ENCODE data around the gene TEX14. TPM values are rescaled to one million over a fixed set of nuclear protein-coding genes. Genes with fewer than 3 reads are reported as not detected.
"Not testable (repeated sequence)": the region's sequence is repeated elsewhere in the genome, so short reads cannot be mapped to it uniquely, and the experiment has no call there.

The TEX14 gene
- total RNA-seq, 2 donors from 2014 or later = 0.42 to 0.60 TPM

GRCh38 chr17:58679263-58680037 lies 12.4 kb downstream of the TEX14 start:
- peaks cover 5% of the 10 kb centered on the region for H3K4me1 Mint-ChIP-seq
- ATAC-seq (no peak), DNase-seq (no peak)
- no peaks in the 10 kb centered on the region for H3K27me3 Mint-ChIP-seq
- no peak overlapping the region for H3K4me3 Mint-ChIP-seq
- no peaks in the 10 kb centered on the region for H3K9me3 ChIP-seq (ENCODE audit: control insufficient read depth, low read length, poor library complexity, severe bottlenecking)
- no peaks in the 10 kb centered on the region for H3K36me3 Mint-ChIP-seq (ENCODE audit: low read depth)
- H3K27ac Mint-ChIP-seq = no peak overlapping the region

- H3K36me3 Mint-ChIP-seq (ENCODE audit: low read depth); H3K27me3 Mint-ChIP-seq; H3K9me3 ChIP-seq (ENCODE audit: control insufficient read depth, low read length, poor library complexity, severe bottlenecking); DNase-seq; H3K4me1 Mint-ChIP-seq; H3K4me3 Mint-ChIP-seq; H3K27ac Mint-ChIP-seq; ATAC-seq: not testable (repeated sequence)
Measured at GRCh38 chr17:58678287-58678686, 13.6 kb downstream of the TEX14 start.

DNA sequence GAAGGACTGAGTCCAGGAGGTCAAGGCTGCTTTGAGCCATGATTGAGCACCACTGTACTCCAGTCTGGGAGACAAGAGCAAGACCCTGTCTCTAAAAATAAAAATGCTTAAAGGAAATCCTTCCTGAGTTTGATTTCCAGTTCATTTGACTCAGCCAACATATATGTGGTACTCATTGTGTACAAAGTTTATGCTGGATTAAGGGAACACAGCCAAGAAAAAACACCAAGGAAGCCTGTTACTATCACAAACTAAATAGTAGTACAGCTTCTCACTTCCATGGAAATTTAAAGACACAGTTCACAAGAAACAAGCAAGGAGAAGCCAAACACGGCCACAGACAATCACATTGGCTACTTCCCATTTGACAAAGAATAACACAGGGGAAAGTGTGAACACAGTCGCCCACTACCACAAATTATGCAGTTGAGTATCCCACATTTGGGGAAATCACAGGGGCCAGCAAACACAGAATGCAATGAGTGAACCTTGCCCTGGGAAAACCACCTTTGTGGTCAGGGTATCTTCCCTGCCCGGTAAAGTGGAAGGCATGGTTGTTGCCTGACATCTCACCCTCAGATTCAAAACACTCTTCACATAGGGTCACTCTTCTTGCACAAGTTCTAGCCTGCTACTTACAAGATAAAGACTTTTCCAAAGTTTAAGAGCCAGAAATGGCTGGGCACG lies 14.5 kb downstream of the TEX14 start:
- Mint-ChIP-seq H3K4me3 (no peak overlapping the region), H3K27me3 (no peaks in the 10 kb centered on the region), H3K4me1 (peaks cover 5% of the 10 kb centered on the region), H3K36me3 (ENCODE audit: low read depth) (no peaks in the 10 kb centered on the region), H3K27ac (no peak overlapping the region)
- ATAC-seq (no peak), DNase-seq (no peak)
- no peaks in the 10 kb centered on the region for H3K9me3 ChIP-seq (ENCODE audit: control insufficient read depth, low read length, poor library complexity, severe bottlenecking)

DNA sequence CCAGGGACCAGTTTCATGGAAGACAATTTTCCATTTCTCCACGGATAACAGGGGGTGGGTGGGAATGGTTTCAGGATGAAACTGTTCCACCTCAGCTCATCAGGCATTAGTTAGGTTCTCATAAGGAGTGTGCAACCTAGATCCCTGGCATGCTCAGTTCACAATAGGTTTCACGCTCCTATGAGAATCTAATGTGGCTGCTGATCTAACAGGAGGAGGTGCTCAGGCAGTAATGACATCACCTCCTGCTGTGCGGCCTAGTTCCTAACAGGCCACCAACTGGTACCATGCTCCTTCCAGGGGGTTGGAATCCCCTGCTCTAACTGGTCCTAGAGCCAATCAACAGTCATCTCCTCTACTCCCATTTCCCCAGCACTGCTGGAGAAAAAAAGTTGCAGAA lies 19.9 kb downstream of the TEX14 start:
- DNase-seq (no peak), ATAC-seq (no peak)
- H3K27ac Mint-ChIP-seq = peak overlapping the region; percentile 14
- H3K4me1 Mint-ChIP-seq = peaks cover 4% of the 10 kb centered on the region
- no peaks in the 10 kb centered on the region for H3K9me3 ChIP-seq (ENCODE audit: control insufficient read depth, low read length, poor library complexity, severe bottlenecking)
- no peak overlapping the region for H3K4me3 Mint-ChIP-seq
- H3K36me3 Mint-ChIP-seq (ENCODE audit: low read depth) = no peaks in the 10 kb centered on the region
- peaks cover 18% of the 10 kb centered on the region for H3K27me3 Mint-ChIP-seq

GRCh38 chr17:58669853-58670252 lies 22.0 kb downstream of the TEX14 start:
- DNase-seq (no peak), ATAC-seq (no peak)
- Mint-ChIP-seq H3K4me3 (no peak overlapping the region), H3K4me1 (peaks cover 10% of the 10 kb centered on the region), H3K36me3 (ENCODE audit: low read depth) (no peaks in the 10 kb centered on the region), H3K27me3 (peaks cover 26% of the 10 kb centered on the region), H3K27ac (no peak overlapping the region)
- no peaks in the 10 kb centered on the region for H3K9me3 ChIP-seq (ENCODE audit: control insufficient read depth, low read length, poor library complexity, severe bottlenecking)

GRCh38 chr17:58668598-58668935 lies 23.3 kb downstream of the TEX14 start:
- Mint-ChIP-seq H3K4me3 (no peak overlapping the region), H3K36me3 (ENCODE audit: low read depth) (no peaks in the 10 kb centered on the region), H3K4me1 (peaks cover 10% of the 10 kb centered on the region), H3K27ac (no peak overlapping the region), H3K27me3 (peaks cover 26% of the 10 kb centered on the region)
- no peaks in the 10 kb centered on the region for H3K9me3 ChIP-seq (ENCODE audit: control insufficient read depth, low read length, poor library complexity, severe bottlenecking)
- DNase-seq = no peak
- ATAC-seq = no peak

DNA sequence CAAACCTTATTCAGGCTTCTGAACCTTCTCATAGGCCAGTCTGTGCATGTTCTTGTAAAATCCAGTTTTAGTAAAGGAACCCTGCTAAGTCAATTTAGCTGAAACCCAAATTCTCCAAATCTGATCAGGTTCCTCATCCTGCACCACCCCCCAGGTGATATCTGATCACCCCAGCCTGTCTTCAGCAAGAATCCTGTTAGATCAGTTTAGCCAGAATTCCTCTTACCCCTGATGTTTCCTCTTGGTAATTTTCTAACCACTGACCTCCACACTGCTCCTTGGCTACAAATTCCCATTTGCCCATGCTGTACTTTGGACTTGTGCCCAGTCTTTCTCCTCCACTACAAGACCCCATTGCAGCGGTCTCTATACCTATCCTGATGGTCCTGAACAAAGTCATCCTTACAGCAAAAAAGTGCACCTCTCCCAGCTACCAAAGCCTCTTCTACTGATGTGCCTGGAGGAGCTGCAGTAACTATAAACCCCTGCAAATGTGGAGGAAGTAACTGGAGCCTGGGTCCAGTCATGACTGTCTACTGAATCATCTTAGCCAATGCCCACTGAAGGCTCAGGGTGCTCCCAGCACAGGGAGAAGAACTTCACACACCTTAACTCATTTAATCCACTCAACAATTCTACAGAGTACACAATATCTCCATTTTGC lies 23.8 kb downstream of the TEX14 start:
- DNase-seq (no peak), ATAC-seq (no peak)
- no peaks in the 10 kb centered on the region for H3K36me3 Mint-ChIP-seq (ENCODE audit: low read depth)
- no peak overlapping the region for H3K27ac Mint-ChIP-seq
- no peaks in the 10 kb centered on the region for H3K9me3 ChIP-seq (ENCODE audit: control insufficient read depth, low read length, poor library complexity, severe bottlenecking)
- H3K4me3 Mint-ChIP-seq = no peak overlapping the region
- H3K27me3 Mint-ChIP-seq = peaks cover 26% of the 10 kb centered on the region
- peaks cover 10% of the 10 kb centered on the region for H3K4me1 Mint-ChIP-seq

GRCh38 chr17:58666858-58667267 lies 25.0 kb downstream of the TEX14 start:
- no peaks in the 10 kb centered on the region for H3K36me3 Mint-ChIP-seq (ENCODE audit: low read depth)
- peak; percentile 73 for ATAC-seq
- peak overlapping the region; percentile 89 for H3K27ac Mint-ChIP-seq
- H3K4me3 Mint-ChIP-seq = peak overlapping the region; percentile 83
- no peaks in the 10 kb centered on the region for H3K9me3 ChIP-seq (ENCODE audit: control insufficient read depth, low read length, poor library complexity, severe bottlenecking)
- H3K4me1 Mint-ChIP-seq = peaks cover 10% of the 10 kb centered on the region
- peaks cover 23% of the 10 kb centered on the region for H3K27me3 Mint-ChIP-seq
- peak in 2 of 3 donors; percentile 21 for DNase-seq

DNA sequence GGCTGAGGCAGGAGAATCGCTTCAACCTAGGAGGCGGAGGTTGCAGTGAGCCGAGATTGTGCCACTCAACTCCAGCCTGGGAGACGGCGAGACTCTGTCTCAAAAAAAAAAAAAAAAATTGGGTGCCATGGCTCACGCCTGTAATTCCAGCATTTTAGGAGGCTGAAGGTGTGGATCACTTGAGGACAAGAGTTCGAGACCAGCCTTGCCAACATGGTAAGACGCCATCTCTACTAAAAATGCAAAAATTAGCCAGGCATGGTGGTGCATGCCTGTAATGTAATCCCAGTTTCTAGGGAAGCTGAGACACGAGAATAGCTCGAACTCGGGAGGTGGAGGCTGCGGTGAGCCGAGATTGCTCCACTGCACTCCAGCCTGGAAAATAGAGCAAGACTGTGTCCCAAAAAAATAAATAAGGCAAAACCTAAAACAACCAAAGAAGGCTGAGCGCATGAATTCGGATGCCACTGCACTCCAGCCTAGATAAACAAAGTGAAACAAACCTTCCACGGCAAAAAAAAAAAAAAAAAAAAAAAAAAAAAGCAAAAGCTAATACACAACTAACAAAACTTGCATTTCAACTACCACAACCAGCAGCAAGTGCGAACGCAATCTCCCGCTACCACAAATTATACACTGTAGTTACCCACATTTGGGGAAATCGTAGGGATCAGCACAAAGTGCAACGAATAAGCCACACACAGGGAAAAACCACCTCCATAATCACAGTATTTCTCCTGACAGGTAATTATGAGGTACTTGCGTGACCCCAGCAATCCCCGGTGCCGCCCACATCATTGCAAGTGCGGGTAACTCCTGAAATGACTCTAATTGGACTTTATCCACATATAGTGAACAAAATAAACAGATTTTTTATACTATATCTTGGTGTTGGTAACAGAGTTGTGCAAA lies 25.6 kb downstream of the TEX14 start:
- H3K27ac Mint-ChIP-seq = peak overlapping the region; percentile 89
- peaks cover 10% of the 10 kb centered on the region for H3K4me1 Mint-ChIP-seq
- ATAC-seq = peak; percentile 23

GRCh38 chr17:58664302-58664701 lies 27.5 kb downstream of the TEX14 start:
- H3K27me3 Mint-ChIP-seq = peaks cover 24% of the 10 kb centered on the region
- no peaks in the 10 kb centered on the region for H3K9me3 ChIP-seq (ENCODE audit: control insufficient read depth, low read length, poor library complexity, severe bottlenecking)
- H3K36me3 Mint-ChIP-seq (ENCODE audit: low read depth) = no peaks in the 10 kb centered on the region
- H3K4me1 Mint-ChIP-seq = peaks cover 8% of the 10 kb centered on the region
- no peak for ATAC-seq
- no peak overlapping the region for H3K4me3 Mint-ChIP-seq
- DNase-seq = no peak
- no peak overlapping the region for H3K27ac Mint-ChIP-seq

More for the DNA sequence above, 25.6 kb downstream of the TEX14 start:
- no peak for DNase-seq
- no peaks in the 10 kb centered on the region for H3K9me3 ChIP-seq (ENCODE audit: control insufficient read depth, low read length, poor library complexity, severe bottlenecking)
- Mint-ChIP-seq H3K27me3 (peaks cover 20% of the 10 kb centered on the region), H3K4me3 (peak overlapping the region; percentile 83), H3K36me3 (ENCODE audit: low read depth) (no peaks in the 10 kb centered on the region)

GRCh38 chr17:58661499-58661898 lies 30.3 kb downstream of the TEX14 start:
- no peaks in the 10 kb centered on the region for H3K36me3 Mint-ChIP-seq (ENCODE audit: low read depth)
- H3K27me3 Mint-ChIP-seq = peaks cover 7% of the 10 kb centered on the region
- no peaks in the 10 kb centered on the region for H3K9me3 ChIP-seq (ENCODE audit: control insufficient read depth, low read length, poor library complexity, severe bottlenecking)
- H3K27ac Mint-ChIP-seq = peak overlapping the region; percentile 37
- no peak for DNase-seq
- ATAC-seq = no peak
- H3K4me1 Mint-ChIP-seq = peaks cover 14% of the 10 kb centered on the region
- no peak overlapping the region for H3K4me3 Mint-ChIP-seq

DNA sequence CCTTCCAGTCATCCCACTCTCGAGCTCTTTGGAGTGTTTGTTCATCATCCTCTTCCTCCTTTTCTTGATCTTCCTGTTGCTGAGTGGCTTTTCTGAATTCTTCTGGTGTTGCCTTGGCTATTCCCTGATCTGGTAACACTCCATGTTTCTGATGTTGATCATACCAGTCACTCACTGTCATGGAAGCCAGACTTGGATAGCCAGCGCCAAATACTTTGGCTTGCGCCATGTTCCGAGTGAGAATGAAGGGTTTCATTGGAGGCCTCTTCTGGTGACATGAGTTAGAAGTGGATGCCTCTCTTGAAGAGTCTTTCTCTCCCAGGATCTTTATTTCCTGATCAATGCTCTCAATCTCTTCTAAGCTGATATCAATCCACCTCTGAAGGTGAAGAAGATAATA lies 31.2 kb downstream of the TEX14 start:
- DNase-seq (no peak), ATAC-seq (no peak)
- Mint-ChIP-seq H3K27me3 (peaks cover 4% of the 10 kb centered on the region), H3K4me3 (peak overlapping the region; percentile 68), H3K4me1 (peaks cover 12% of the 10 kb centered on the region), H3K27ac (peak overlapping the region; percentile 37), H3K36me3 (ENCODE audit: low read depth) (no peaks in the 10 kb centered on the region)
- H3K9me3 ChIP-seq (ENCODE audit: control insufficient read depth, low read length, poor library complexity, severe bottlenecking) = no peaks in the 10 kb centered on the region

DNA sequence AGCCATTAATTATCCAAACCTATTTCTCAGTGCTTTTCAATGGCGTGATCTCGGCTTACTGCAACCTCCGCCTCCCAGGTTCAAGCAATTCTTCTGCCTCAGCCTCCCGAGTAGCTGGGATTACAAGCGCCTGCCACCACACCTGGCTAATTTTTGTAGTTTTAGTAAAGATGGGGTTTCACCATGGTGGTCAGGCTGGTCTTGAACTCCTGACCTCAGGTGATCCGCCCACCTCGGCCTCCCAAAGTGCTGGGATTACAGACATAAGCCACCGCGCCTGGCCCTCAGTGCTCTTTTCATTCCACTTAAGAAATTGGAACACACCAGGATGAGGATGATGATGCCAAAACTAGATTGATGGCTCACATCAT lies 32.1 kb downstream of the TEX14 start:
- Mint-ChIP-seq H3K4me1 (peaks cover 12% of the 10 kb centered on the region), H3K27ac (peak overlapping the region; percentile 96), H3K4me3 (peak overlapping the region; percentile 88)
- not testable (repeated sequence) for H3K36me3 Mint-ChIP-seq (ENCODE audit: low read depth); DNase-seq; H3K27me3 Mint-ChIP-seq; H3K9me3 ChIP-seq (ENCODE audit: control insufficient read depth, low read length, poor library complexity, severe bottlenecking)
- peak; percentile 4 for ATAC-seq
